HepG2 (cell line): ENCODE data around the gene ENG. TPM values are rescaled to one million over a fixed set of nuclear protein-coding genes. Genes with fewer than 3 reads are reported as not detected.

ENCODE experiments used
- CC2D1A ChIP-seq: sonication (generic); formaldehyde crosslinking; IDR thresholded peaks from 2 replicates; pipeline ENCODE4 v1.8.1; 2023; ENCODE audit warnings: mild to moderate bottlenecking, missing genetic modification reagents
- FOXA1 ChIP-seq, 2 experiments: fragments of 450-650 bp in 1 of 2; sonication (generic) in 1 of 2; formaldehyde crosslinking in 1 of 2; IDR thresholded peaks; 2 replicates each; pipeline versions ENCODE4 v1.4.0 to v1.6.1; 2016 to 2020; ENCODE audit warnings: missing genetic modification reagents in 1 of 2
- KIAA2018 ChIP-seq: sonication (generic); formaldehyde crosslinking; IDR thresholded peaks from 2 replicates; pipeline ENCODE4 v1.5.0; 2020; ENCODE audit warnings: mild to moderate bottlenecking, missing genetic modification reagents, borderline replicate concordance
- KLF12 ChIP-seq: sonication (generic); formaldehyde crosslinking; IDR thresholded peaks from 2 replicates; pipeline ENCODE4 v1.4.0; 2020; ENCODE audit warnings: missing genetic modification reagents, borderline replicate concordance
- LCORL ChIP-seq, 2 experiments: fragments of 450-650 bp in 1 of 2; sonication (generic) in 1 of 2; formaldehyde crosslinking in 1 of 2; IDR thresholded peaks; 2 replicates each; pipeline versions ENCODE4 v1.5.0 to v1.6.1; 2017 to 2020; ENCODE audit warnings: antibody characterized with exemption in 1 of 2, missing genetic modification reagents in 1 of 2
- NRL ChIP-seq: sonication (generic); formaldehyde crosslinking; IDR thresholded peaks from 2 replicates; pipeline ENCODE4 v1.5.0; 2020; ENCODE audit warnings: missing genetic modification reagents, mild to moderate bottlenecking, moderate library complexity, borderline replicate concordance
- POLR2A ChIP-seq, 2 experiments: IDR thresholded peaks; 2 replicates each; pipeline ENCODE4 v1.6.1; 2011; ENCODE audit warnings: low read depth in 2 of 2, low read length in 2 of 2, mild to moderate bottlenecking in 1 of 2, moderate library complexity in 1 of 2; ENCODE audit not compliant: insufficient read depth in 1 of 2
- SAP130 ChIP-seq: IDR thresholded peaks from 2 replicates; pipeline ENCODE4 v1.6.1; 2016; ENCODE audit warnings: low read depth
- SIN3A ChIP-seq: IDR thresholded peaks from 2 replicates; pipeline ENCODE4 v1.6.1; 2011; ENCODE audit warnings: low read depth, mild to moderate bottlenecking, control low read depth, low read length, borderline replicate concordance
- ZNF605 ChIP-seq: sonication (generic); formaldehyde crosslinking; IDR thresholded peaks from 2 replicates; pipeline ENCODE4 v1.8.0; 2022; ENCODE audit warnings: mild to moderate bottlenecking, missing genetic modification reagents
- polyA plus RNA-seq, 8 experiments: library from polyadenylated mRNA; depleted of rRNA in 3 of 8; stranded (reverse) in 7 of 8; unstranded in 1 of 8; fragments of >200 nt; fragmentation: Illumina TruSeq in 4 of 8; extraction: Trizol in 4 of 8; gene quantifications; 2 replicates each; pipeline versions ENCODE4 v1.2.1 to v1.2.3, GENCODE V29; 2011 to 2016; ENCODE audit warnings: low read depth in 4 of 8, missing spikeins in 1 of 8, mixed read lengths in 1 of 8; ENCODE audit not compliant: insufficient read depth in 1 of 8
- total RNA-seq, 5 experiments: library from RNA; depleted of rRNA; stranded (reverse); fragments of >200 nt; fragmentation: Illumina TruSeq; extraction: Trizol; gene quantifications; 2 replicates each; pipeline ENCODE4 v1.2.3, GENCODE V29; 2016; ENCODE audit warnings: low read depth in 1 of 5
- TF ChIP-seq, protein P1 (sequence below): sonication (generic); formaldehyde crosslinking; IDR thresholded peaks from 2 replicates; pipeline ENCODE4 v1.8.0; 2022; ENCODE audit warnings: missing genetic modification reagents, mild to moderate bottlenecking, borderline replicate concordance
- TF ChIP-seq, protein P2 (sequence below): sonication (generic); formaldehyde crosslinking; IDR thresholded peaks from 2 replicates; pipeline ENCODE4 v1.5.1; 2020; ENCODE audit warnings: mild to moderate bottlenecking, missing genetic modification reagents, moderate library complexity
- TF ChIP-seq, protein P3 (sequence below): sonication (generic); formaldehyde crosslinking; IDR thresholded peaks from 2 replicates; pipeline ENCODE4 v1.8.1; 2023; ENCODE audit warnings: mild to moderate bottlenecking, missing genetic modification reagents

ENG gene
- total and polyA plus RNA-seq, 2 of the 13 experiments (the other 11 are each of a cell fraction or from before 2014, with no cell fraction given): 0.02 to 1.1 TPM

DNA sequence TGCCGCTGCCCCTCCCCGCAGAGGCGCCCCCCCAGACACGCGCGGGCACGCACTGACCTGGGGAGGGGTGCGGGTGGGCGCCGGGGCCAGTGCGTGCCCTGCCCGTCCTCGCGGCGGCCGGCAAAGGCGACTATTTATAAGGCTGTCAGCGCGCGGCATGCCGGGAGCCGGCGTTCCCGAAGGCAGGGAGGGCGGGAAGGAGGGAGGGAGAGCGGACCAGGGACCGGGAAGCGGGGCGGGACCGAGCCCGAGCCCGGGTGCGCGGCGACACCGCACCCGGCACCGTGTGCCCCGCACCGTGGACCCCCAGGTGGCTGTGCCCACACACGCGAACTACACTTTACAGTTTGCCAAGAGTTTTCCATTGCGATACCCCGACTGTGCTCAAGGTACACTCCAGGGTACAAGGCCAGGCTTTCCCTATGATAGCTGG, 23.1 kb upstream of the ENG start, which contains the start of gene AK1 (continued):
- no peak for TF ChIP-seq LCORL (IDR thresholded peaks at IDR 0.05)
- 0 out of 2 replicates have a peak, but pooled peaks have one; percentile 41 for TF ChIP-seq LCORL (CRISPR knock-in tag; IDR thresholded peaks at IDR 0.05)
- TF ChIP-seq NRL: 0 out of 2 replicates have a peak, but pooled peaks have one; percentile 49
- TF ChIP-seq SAP130 (CRISPR knock-in tag): peak; percentile 86
- TF ChIP-seq, protein P1, sequence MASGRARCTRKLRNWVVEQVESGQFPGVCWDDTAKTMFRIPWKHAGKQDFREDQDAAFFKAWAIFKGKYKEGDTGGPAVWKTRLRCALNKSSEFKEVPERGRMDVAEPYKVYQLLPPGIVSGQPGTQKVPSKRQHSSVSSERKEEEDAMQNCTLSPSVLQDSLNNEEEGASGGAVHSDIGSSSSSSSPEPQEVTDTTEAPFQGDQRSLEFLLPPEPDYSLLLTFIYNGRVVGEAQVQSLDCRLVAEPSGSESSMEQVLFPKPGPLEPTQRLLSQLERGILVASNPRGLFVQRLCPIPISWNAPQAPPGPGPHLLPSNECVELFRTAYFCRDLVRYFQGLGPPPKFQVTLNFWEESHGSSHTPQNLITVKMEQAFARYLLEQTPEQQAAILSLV: 0 out of 2 replicates have a peak, but pooled peaks have one; percentile 64
- no peak for TF ChIP-seq KLF12 (CRISPR knock-in tag)
- TF ChIP-seq CC2D1A: no peak
- no peak for TF ChIP-seq KIAA2018
- TF ChIP-seq, protein P2, sequence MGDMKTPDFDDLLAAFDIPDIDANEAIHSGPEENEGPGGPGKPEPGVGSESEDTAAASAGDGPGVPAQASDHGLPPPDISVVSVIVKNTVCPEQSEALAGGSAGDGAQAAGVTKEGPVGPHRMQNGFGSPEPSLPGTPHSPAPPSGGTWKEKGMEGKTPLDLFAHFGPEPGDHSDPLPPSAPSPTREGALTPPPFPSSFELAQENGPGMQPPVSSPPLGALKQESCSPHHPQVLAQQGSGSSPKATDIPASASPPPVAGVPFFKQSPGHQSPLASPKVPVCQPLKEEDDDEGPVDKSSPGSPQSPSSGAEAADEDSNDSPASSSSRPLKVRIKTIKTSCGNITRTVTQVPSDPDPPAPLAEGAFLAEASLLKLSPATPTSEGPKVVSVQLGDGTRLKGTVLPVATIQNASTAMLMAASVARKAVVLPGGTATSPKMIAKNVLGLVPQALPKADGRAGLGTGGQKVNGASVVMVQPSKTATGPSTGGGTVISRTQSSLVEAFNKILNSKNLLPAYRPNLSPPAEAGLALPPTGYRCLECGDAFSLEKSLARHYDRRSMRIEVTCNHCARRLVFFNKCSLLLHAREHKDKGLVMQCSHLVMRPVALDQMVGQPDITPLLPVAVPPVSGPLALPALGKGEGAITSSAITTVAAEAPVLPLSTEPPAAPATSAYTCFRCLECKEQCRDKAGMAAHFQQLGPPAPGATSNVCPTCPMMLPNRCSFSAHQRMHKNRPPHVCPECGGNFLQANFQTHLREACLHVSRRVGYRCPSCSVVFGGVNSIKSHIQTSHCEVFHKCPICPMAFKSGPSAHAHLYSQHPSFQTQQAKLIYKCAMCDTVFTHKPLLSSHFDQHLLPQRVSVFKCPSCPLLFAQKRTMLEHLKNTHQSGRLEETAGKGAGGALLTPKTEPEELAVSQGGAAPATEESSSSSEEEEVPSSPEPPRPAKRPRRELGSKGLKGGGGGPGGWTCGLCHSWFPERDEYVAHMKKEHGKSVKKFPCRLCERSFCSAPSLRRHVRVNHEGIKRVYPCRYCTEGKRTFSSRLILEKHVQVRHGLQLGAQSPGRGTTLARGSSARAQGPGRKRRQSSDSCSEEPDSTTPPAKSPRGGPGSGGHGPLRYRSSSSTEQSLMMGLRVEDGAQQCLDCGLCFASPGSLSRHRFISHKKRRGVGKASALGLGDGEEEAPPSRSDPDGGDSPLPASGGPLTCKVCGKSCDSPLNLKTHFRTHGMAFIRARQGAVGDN (CRISPR knock-in tag): peak; percentile 89
- TF ChIP-seq POLR2A (IDR thresholded peaks at IDR 0.05; ENCODE audit: insufficient read depth in 1 of 2, low read depth in 2 of 2, low read length in 2 of 2): peak in 1 of 2 experiments; percentile 62; a peak in 2 of 4 replicates
- TF ChIP-seq FOXA1 (IDR thresholded peaks at IDR 0.05): no peak
- no peak for TF ChIP-seq FOXA1 (CRISPR knock-in tag; IDR thresholded peaks at IDR 0.05)
- TF ChIP-seq, protein P3, sequence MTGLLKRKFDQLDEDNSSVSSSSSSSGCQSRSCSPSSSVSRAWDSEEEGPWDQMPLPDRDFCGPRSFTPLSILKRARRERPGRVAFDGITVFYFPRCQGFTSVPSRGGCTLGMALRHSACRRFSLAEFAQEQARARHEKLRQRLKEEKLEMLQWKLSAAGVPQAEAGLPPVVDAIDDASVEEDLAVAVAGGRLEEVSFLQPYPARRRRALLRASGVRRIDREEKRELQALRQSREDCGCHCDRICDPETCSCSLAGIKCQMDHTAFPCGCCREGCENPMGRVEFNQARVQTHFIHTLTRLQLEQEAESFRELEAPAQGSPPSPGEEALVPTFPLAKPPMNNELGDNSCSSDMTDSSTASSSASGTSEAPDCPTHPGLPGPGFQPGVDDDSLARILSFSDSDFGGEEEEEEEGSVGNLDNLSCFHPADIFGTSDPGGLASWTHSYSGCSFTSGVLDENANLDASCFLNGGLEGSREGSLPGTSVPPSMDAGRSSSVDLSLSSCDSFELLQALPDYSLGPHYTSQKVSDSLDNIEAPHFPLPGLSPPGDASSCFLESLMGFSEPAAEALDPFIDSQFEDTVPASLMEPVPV (CRISPR knock-in tag): peak; percentile 35; the same call in 1 of the 2 replicates
- TF ChIP-seq SIN3A: 0 out of 2 replicates have a peak, but pooled peaks have one; percentile 62
- 0 out of 2 replicates have a peak, but pooled peaks have one; percentile 27 for TF ChIP-seq ZNF605
